WTC11 (cell line): ENCODE measurements around the gene DGKG. TPM values are rescaled to one million over a fixed set of nuclear protein-coding genes. Genes with fewer than 3 reads are reported as not detected.

Experiments used
- ATAC-seq: fragments of 200-7000 bp; cut with Tn5 transposase; 2 replicates; pipeline ENCODE4 v1.10.0; 2021; ENCODE audit warnings: mild to moderate bottlenecking, moderate library complexity
- CTCF ChIA-PET: fragments of 300-600 bp; sonication (Branson Sonifier 250); formaldehyde crosslinking; loops from one replicate; lab custom pipeline; 2021; ENCODE audit warnings: antibody characterized with exemption; lab: Charles Lee
- POLR2A ChIA-PET: fragments of 350-600 bp; sonication (Branson Sonifier 250); formaldehyde crosslinking; loops from one replicate; lab custom pipeline; 2021; ENCODE audit warnings: antibody characterized with exemption; lab: Charles Lee
- DNase-seq: peaks from one replicate; pipeline ENCODE4 v3.0.0; 2021; ENCODE audit warnings: low spot score
- H3K27ac Mint-ChIP-seq: 2 replicates; pipeline ENCODE4 v1.8.0; 2021; ENCODE audit warnings: mixed read lengths
- H3K27me3 Mint-ChIP-seq: 2 replicates; pipeline ENCODE4 v1.8.0; 2021; ENCODE audit warnings: low read depth, mild to moderate bottlenecking, moderate library complexity, mixed read lengths
- H3K36me3 Mint-ChIP-seq: 2 replicates; pipeline ENCODE4 v1.8.0; 2021; ENCODE audit warnings: mixed read lengths
- H3K4me1 Mint-ChIP-seq: 2 replicates; pipeline ENCODE4 v1.8.0; 2022; ENCODE audit warnings: mixed read lengths
- H3K4me3 Mint-ChIP-seq: 2 replicates; pipeline ENCODE4 v1.8.0; 2021; ENCODE audit warnings: mild to moderate bottlenecking, moderate library complexity, mixed read lengths
- H3K9me3 Mint-ChIP-seq: 2 replicates; pipeline ENCODE4 v1.8.0; 2021; ENCODE audit warnings: mixed read lengths
- ATF1 ChIP-seq: sonication (generic); formaldehyde crosslinking; IDR thresholded peaks from 2 replicates; pipeline ENCODE4 v1.8.1; 2023; ENCODE audit warnings: mild to moderate bottlenecking, moderate library complexity, missing genetic modification reagents
- CREM ChIP-seq: sonication (generic); formaldehyde crosslinking; IDR thresholded peaks from 2 replicates; pipeline ENCODE4 v1.8.1; 2022; ENCODE audit warnings: mild to moderate bottlenecking, missing genetic modification reagents, moderate library complexity
- ETV6 ChIP-seq: sonication (generic); formaldehyde crosslinking; IDR thresholded peaks from 2 replicates; pipeline ENCODE4 v1.8.1; 2022; ENCODE audit warnings: mild to moderate bottlenecking, missing genetic modification reagents
- FOXJ3 ChIP-seq: sonication (generic); formaldehyde crosslinking; IDR thresholded peaks from 2 replicates; pipeline ENCODE4 v1.9.0; 2021; ENCODE audit warnings: missing genetic modification reagents, mild to moderate bottlenecking, borderline replicate concordance
- JAZF1 ChIP-seq: fragments of 250-450 bp; sonication (Bioruptor Pico); IDR thresholded peaks from 2 replicates; pipeline ENCODE4 v1.9.0; 2021; ENCODE audit warnings: moderate library complexity, mild to moderate bottlenecking, inconsistent platforms
- NR1H2 ChIP-seq: sonication (generic); formaldehyde crosslinking; IDR thresholded peaks from 2 replicates; pipeline ENCODE4 v1.9.0; 2021; ENCODE audit warnings: mild to moderate bottlenecking, moderate library complexity, missing genetic modification reagents
- OVOL2 ChIP-seq: fragments of 250-450 bp; sonication (Bioruptor Pico); IDR thresholded peaks from 2 replicates; pipeline ENCODE4 v1.9.0; 2021; ENCODE audit warnings: mild to moderate bottlenecking, borderline replicate concordance
- PRRX2 ChIP-seq: fragments of 250-450 bp; sonication (Bioruptor Pico); IDR thresholded peaks from 2 replicates; pipeline ENCODE4 v1.8.0; 2021; ENCODE audit warnings: mild to moderate bottlenecking
- SOX15 ChIP-seq: fragments of 250-450 bp; sonication (Bioruptor Pico); IDR thresholded peaks from 2 replicates; pipeline ENCODE4 v1.9.0; 2021; ENCODE audit warnings: mild to moderate bottlenecking
- ZNF317 ChIP-seq: sonication (generic); formaldehyde crosslinking; IDR thresholded peaks from 2 replicates; pipeline ENCODE4 v1.8.1; 2023; ENCODE audit warnings: low read depth, mild to moderate bottlenecking, moderate library complexity, missing genetic modification reagents, borderline replicate concordance
- ZNF416 ChIP-seq: fragments of 250-450 bp; sonication (Bioruptor Pico); IDR thresholded peaks from 2 replicates; pipeline ENCODE4 v1.9.0; 2021; ENCODE audit warnings: mild to moderate bottlenecking, inconsistent platforms
- total RNA-seq: library from RNA; stranded (reverse); gene quantifications from 3 replicates; pipeline ENCODE4 v1.2.3, GENCODE V29; 2021
- TF ChIP-seq, protein P1 (sequence below): fragments of 250-450 bp; sonication (Bioruptor Pico); IDR thresholded peaks from 2 replicates; pipeline ENCODE4 v2.1.2; 2022; ENCODE audit warnings: mild to moderate bottlenecking, moderate library complexity
- TF ChIP-seq, protein P2 (sequence below): sonication (generic); formaldehyde crosslinking; conservative IDR thresholded peaks from 2 replicates; pipeline ENCODE4 v1.8.1; 2022; ENCODE audit warnings: mild to moderate bottlenecking, missing genetic modification reagents
- TF ChIP-seq, protein P3 (sequence below): sonication (generic); formaldehyde crosslinking; IDR thresholded peaks from 2 replicates; pipeline ENCODE4 v1.8.0; 2023; ENCODE audit warnings: missing genetic modification reagents, mild to moderate bottlenecking, borderline replicate concordance
- TF ChIP-seq, protein P4 (sequence below): sonication (generic); formaldehyde crosslinking; IDR thresholded peaks from 2 replicates; pipeline ENCODE4 v1.8.0; 2023; ENCODE audit warnings: missing genetic modification reagents
- TF ChIP-seq, protein P5 (sequence below): fragments of 250-450 bp; sonication (Bioruptor Pico); IDR thresholded peaks from 2 replicates; pipeline ENCODE4 v1.9.0; 2021; ENCODE audit warnings: mild to moderate bottlenecking, borderline replicate concordance
- TF ChIP-seq, protein P6 (sequence below): fragments of 200-600 bp; IDR thresholded peaks from 2 replicates; pipeline ENCODE4 v1.8.0; 2022; ENCODE audit warnings: antibody characterized with exemption

DGKG gene
- total RNA-seq, 1 experiment from 2014 or later: 0.92 TPM

DNA sequence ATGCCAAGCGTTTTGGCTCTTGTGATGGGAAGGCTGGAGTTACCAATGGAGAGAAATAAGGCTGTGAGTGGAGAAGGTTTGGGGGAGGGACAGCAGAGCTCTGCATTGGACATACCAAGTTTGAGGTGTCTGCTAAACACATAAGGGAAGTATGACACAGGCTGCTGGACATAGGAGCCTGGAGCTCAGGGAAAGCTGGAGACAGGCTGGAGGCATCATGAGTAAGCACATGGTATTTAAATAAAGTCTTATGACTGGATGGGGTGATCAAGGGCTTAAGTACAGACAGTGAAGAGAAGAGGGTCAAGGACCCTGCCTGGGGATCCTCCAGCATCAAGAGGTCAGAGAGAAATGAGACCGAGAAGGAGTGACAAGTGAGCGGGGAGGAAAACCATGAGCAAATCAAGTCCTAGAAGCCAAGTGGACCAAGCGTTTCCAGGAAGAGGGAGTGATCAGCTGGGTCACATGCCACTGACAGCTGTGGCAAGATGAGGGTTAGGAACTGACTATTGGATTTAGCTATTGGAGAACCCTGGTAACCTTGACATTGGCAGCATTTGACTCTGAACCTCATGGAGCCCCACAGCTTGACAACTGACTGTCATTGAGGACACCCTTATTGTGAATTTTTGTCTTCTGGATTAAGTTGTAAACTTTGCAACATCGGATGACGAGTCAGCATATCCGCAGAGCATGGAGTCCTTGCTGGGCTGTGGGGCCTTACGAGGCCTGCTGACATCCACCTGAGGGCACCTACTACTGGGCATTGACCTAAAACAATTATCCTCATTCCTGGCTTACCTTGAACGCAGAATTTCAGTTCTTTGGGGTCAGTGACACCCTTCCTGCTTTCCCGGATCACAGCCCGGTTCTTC, 174.4 kb downstream of the DGKG start:
- H3K9me3 Mint-ChIP-seq: no peaks in the 10 kb centered on the region
- H3K27ac Mint-ChIP-seq: no peak overlapping the region
- ATAC-seq (no peak), DNase-seq (no peak)
- peaks cover 47% of the 10 kb centered on the region for H3K27me3 Mint-ChIP-seq
- no peak overlapping the region for H3K4me3 Mint-ChIP-seq
- CTCF ChIA-PET: interaction anchor here (1.0 kb wide), 1 partner anchor 21 kb away, joined by 3 read pairs; no protein-coding TSS in a partner anchor
- POLR2A ChIA-PET: no interaction called here
- H3K36me3 Mint-ChIP-seq: no peaks in the 10 kb centered on the region
- peaks cover 3% of the 10 kb centered on the region; the same call in 1 of the 2 replicates for H3K4me1 Mint-ChIP-seq
- no peak for TF ChIP-seq ZNF317 (CRISPR knock-in tag)
- TF ChIP-seq JAZF1 (CRISPR knock-in tag): no peak

DNA sequence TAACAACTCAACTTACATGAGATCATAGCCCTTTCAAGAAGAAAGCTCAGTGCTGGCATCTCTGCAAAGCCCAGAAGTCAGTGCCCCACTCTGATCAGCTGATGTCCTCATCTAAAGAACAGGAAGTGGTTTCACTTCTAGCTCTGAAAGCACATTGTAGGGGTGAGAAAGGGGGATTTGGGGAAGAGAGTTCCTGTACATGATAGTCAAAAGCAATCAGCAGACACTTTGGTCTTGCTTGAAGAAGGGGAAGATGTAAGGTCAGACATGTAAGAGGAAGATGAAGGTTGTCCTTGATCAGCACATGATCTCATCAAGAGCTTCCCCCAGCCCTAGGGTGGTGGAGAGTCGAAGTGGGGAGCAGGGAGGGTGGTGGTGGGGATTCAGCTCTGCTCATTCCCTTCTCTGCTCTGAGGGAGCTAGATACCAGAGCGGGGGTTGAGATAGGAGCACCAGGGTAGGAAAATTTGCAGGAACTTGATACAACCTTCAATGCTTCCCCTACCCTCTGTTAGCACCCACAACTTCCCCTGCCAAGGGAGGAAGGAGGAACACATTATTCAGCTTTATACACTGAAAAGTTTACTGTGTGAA, 176.7 kb downstream of the DGKG start:
- ATAC-seq: no peak
- peaks cover 23% of the 10 kb centered on the region for H3K27me3 Mint-ChIP-seq
- peaks cover 3% of the 10 kb centered on the region; the same call in 1 of the 2 replicates for H3K4me1 Mint-ChIP-seq
- ChIA-PET CTCF (interaction anchor here (1.2 kb wide), 1 partner anchor 9 kb away, joined by 5 read pairs; no protein-coding TSS in a partner anchor), POLR2A (interaction anchor here (0.6 kb wide), 1 partner anchor 222 kb away, joined by 3 read pairs; no protein-coding TSS in a partner anchor)
- no peak overlapping the region for H3K4me3 Mint-ChIP-seq
- no peak overlapping the region for H3K27ac Mint-ChIP-seq
- no peaks in the 10 kb centered on the region for H3K9me3 Mint-ChIP-seq
- DNase-seq: no peak
- no peaks in the 10 kb centered on the region for H3K36me3 Mint-ChIP-seq
- TF ChIP-seq ZNF416 (no peak), CREM (no peak), ATF1 (no peak), SOX15 (CRISPR knock-in tag) (no peak), PRRX2 (CRISPR knock-in tag) (no peak), NR1H2 (CRISPR knock-in tag) (no peak), ETV6 (no peak), FOXJ3 (CRISPR knock-in tag) (no peak), OVOL2 (CRISPR knock-in tag) (no peak)
- TF ChIP-seq, protein P1, sequence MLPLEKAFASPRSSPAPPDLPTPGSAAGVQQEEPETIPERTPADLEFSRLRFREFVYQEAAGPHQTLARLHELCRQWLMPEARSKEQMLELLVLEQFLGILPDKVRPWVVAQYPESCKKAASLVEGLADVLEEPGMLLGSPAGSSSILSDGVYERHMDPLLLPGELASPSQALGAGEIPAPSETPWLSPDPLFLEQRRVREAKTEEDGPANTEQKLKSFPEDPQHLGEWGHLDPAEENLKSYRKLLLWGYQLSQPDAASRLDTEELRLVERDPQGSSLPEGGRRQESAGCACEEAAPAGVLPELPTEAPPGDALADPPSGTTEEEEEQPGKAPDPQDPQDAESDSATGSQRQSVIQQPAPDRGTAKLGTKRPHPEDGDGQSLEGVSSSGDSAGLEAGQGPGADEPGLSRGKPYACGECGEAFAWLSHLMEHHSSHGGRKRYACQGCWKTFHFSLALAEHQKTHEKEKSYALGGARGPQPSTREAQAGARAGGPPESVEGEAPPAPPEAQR (CRISPR knock-in tag): no peak
- TF ChIP-seq, protein P2, sequence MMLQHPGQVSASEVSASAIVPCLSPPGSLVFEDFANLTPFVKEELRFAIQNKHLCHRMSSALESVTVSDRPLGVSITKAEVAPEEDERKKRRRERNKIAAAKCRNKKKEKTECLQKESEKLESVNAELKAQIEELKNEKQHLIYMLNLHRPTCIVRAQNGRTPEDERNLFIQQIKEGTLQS (CRISPR knock-in tag): no peak
- TF ChIP-seq, protein P3, sequence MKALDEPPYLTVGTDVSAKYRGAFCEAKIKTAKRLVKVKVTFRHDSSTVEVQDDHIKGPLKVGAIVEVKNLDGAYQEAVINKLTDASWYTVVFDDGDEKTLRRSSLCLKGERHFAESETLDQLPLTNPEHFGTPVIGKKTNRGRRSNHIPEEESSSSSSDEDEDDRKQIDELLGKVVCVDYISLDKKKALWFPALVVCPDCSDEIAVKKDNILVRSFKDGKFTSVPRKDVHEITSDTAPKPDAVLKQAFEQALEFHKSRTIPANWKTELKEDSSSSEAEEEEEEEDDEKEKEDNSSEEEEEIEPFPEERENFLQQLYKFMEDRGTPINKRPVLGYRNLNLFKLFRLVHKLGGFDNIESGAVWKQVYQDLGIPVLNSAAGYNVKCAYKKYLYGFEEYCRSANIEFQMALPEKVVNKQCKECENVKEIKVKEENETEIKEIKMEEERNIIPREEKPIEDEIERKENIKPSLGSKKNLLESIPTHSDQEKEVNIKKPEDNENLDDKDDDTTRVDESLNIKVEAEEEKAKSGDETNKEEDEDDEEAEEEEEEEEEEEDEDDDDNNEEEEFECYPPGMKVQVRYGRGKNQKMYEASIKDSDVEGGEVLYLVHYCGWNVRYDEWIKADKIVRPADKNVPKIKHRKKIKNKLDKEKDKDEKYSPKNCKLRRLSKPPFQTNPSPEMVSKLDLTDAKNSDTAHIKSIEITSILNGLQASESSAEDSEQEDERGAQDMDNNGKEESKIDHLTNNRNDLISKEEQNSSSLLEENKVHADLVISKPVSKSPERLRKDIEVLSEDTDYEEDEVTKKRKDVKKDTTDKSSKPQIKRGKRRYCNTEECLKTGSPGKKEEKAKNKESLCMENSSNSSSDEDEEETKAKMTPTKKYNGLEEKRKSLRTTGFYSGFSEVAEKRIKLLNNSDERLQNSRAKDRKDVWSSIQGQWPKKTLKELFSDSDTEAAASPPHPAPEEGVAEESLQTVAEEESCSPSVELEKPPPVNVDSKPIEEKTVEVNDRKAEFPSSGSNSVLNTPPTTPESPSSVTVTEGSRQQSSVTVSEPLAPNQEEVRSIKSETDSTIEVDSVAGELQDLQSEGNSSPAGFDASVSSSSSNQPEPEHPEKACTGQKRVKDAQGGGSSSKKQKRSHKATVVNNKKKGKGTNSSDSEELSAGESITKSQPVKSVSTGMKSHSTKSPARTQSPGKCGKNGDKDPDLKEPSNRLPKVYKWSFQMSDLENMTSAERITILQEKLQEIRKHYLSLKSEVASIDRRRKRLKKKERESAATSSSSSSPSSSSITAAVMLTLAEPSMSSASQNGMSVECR (CRISPR knock-in tag): no peak
- TF ChIP-seq, protein P4, sequence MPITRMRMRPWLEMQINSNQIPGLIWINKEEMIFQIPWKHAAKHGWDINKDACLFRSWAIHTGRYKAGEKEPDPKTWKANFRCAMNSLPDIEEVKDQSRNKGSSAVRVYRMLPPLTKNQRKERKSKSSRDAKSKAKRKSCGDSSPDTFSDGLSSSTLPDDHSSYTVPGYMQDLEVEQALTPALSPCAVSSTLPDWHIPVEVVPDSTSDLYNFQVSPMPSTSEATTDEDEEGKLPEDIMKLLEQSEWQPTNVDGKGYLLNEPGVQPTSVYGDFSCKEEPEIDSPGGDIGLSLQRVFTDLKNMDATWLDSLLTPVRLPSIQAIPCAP (CRISPR knock-in tag): no peak
- TF ChIP-seq, protein P5, sequence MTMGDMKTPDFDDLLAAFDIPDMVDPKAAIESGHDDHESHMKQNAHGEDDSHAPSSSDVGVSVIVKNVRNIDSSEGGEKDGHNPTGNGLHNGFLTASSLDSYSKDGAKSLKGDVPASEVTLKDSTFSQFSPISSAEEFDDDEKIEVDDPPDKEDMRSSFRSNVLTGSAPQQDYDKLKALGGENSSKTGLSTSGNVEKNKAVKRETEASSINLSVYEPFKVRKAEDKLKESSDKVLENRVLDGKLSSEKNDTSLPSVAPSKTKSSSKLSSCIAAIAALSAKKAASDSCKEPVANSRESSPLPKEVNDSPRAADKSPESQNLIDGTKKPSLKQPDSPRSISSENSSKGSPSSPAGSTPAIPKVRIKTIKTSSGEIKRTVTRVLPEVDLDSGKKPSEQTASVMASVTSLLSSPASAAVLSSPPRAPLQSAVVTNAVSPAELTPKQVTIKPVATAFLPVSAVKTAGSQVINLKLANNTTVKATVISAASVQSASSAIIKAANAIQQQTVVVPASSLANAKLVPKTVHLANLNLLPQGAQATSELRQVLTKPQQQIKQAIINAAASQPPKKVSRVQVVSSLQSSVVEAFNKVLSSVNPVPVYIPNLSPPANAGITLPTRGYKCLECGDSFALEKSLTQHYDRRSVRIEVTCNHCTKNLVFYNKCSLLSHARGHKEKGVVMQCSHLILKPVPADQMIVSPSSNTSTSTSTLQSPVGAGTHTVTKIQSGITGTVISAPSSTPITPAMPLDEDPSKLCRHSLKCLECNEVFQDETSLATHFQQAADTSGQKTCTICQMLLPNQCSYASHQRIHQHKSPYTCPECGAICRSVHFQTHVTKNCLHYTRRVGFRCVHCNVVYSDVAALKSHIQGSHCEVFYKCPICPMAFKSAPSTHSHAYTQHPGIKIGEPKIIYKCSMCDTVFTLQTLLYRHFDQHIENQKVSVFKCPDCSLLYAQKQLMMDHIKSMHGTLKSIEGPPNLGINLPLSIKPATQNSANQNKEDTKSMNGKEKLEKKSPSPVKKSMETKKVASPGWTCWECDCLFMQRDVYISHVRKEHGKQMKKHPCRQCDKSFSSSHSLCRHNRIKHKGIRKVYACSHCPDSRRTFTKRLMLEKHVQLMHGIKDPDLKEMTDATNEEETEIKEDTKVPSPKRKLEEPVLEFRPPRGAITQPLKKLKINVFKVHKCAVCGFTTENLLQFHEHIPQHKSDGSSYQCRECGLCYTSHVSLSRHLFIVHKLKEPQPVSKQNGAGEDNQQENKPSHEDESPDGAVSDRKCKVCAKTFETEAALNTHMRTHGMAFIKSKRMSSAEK (CRISPR knock-in tag): no peak
- TF ChIP-seq, protein P6, sequence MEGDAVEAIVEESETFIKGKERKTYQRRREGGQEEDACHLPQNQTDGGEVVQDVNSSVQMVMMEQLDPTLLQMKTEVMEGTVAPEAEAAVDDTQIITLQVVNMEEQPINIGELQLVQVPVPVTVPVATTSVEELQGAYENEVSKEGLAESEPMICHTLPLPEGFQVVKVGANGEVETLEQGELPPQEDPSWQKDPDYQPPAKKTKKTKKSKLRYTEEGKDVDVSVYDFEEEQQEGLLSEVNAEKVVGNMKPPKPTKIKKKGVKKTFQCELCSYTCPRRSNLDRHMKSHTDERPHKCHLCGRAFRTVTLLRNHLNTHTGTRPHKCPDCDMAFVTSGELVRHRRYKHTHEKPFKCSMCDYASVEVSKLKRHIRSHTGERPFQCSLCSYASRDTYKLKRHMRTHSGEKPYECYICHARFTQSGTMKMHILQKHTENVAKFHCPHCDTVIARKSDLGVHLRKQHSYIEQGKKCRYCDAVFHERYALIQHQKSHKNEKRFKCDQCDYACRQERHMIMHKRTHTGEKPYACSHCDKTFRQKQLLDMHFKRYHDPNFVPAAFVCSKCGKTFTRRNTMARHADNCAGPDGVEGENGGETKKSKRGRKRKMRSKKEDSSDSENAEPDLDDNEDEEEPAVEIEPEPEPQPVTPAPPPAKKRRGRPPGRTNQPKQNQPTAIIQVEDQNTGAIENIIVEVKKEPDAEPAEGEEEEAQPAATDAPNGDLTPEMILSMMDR: no peak
